HG03558 (cell line): ENCODE results near the gene MED16.

ENCODE experiments used
- ATAC-seq: cut with Tn5 transposase; IDR thresholded peaks from one replicate; pipeline ENCODE4 v1.9.1; 2021; ENCODE audit warnings: moderate number of reproducible peaks; ENCODE audit not compliant: unreplicated experiment; ENCODE audit errors: extremely low read depth

MED16 gene

DNA sequence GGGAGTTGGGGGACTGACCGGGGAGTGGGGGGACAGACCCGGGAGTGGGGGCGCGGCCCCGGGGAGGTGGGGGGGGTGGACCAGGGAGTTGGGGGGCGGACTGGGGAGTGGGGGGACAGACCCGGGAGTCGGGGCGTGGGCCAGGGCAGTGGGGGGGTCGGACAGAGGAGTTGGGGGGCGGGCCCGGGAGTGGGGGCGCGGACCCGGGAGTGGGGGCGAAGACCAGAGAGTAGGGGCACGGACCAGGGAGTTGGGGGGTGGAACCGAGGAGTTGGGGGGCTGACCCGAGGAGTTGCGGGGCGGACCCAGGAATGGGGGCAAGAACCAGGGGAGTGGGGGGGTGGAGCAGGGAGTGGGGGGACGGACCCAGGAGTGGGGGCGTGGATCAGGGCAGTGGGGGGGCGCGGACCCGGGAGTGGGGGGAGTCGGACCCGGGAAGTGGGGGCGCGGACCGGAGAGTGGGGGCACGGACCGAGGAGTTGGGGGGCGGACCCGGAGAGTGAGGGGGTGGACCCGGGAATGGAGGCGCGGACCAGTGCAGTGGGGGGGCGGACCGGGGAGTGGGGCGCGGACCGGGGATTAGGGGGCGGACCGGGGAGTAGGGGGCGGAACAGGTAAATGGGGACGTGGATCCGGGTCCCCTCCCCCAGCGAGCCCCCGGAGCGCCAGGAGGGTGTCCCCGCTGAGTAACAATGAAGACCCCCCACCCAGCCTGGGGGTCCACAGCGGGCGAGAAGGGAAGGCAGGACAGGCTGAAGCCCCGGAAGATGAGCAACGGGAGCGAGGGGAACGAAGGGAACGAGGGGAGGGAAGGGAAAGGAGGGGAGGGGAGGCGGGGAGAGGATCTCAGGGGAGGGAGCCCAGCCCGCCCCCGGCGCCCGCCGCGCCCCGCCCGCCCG is 19.4 kb upstream of the MED16 start:
- ATAC-seq: no peak

DNA sequence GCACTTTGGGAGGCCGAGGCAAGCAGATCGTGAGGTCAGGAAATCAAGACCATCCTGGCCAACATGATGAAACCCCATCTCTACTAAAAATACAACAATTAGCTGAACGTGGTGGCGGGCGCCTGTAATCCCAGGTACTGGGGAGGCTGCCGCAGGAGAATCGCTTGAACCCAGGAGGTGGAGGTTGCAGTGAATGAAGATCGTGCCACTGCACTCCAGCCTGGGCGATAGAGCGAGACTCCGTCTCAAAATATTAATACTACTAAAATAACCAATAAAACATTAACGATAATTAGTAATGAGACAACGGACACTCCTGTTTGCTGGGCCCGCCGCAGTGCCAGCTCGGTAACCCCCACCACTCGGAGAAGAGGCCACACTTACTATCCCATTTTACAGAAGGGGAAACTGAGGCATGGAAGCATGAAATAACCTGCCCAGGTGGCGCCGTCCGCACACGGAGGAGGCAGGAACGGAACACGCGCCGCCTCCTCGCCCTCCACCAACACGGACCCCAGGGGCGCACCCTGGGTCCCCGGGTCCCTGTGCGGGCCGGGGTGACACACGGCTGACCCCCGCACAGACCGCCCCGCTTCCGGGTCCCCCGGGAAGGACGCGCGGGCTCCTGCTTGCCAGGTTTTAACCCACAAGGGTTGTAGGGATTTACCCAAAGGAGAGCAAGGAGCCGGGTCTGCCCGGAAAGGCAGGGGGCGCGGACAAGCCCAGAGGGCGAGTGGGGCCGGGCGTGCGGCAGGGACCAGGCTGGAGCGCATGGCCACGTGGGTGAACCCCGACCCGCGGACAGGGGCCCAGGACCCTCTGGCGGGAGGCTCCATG is 18.4 kb upstream of the MED16 start:
- no peak for ATAC-seq

- no peak for ATAC-seq
These were observed 14.3 kb upstream of the MED16 start for GRCh38 chr19:907183-907853.

GRCh38 chr19:906480-906879 is 13.5 kb upstream of the MED16 start:
- no peak for ATAC-seq

GRCh38 chr19:904545-904944 is 11.6 kb upstream of the MED16 start:
- ATAC-seq: no peak

GRCh38 chr19:903266-903797 is 10.3 kb upstream of the MED16 start:
- ATAC-seq: no peak

DNA sequence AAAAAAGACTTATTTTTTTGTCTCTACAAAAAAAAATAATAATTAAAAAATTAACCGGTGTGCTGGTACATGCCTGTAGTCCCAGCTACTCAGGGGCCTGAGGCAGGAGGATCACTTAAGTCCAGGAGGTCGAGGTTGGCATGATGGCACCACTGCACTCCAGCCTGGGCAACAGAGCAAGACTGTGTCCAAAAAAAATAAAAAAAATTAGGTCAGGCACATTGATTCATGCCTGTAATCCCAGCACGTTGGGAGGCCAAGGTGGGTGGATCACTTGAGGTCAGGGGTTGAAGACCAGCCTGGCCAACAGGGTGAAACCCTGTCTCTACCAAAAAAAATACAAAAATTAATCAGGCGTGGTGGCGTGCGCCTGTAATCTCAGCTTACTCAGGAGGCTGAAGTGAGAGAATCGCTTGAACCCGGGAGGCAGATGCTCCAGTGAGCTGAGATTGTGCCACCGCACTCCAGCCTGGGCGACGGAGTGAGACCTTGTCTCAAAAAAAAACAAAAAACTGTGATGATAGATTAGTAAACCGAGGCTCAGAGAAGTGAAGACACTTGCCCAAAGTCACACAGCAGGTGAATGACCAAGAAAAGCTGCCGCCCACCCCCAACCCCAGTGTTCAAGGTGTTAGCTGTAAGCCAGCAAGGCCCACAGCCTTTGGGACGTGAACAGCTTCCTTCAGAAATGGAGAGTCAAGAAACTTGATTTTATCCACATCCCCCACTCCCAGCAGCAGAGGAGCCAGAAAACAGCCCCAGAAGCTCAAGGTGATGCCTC is 9.6 kb upstream of the MED16 start:
- ATAC-seq: no peak

GRCh38 chr19:902093-902370 is 9.0 kb upstream of the MED16 start:
- ATAC-seq: no peak

GRCh38 chr19:901216-902092 is 8.5 kb upstream of the MED16 start:
- ATAC-seq: no peak

DNA sequence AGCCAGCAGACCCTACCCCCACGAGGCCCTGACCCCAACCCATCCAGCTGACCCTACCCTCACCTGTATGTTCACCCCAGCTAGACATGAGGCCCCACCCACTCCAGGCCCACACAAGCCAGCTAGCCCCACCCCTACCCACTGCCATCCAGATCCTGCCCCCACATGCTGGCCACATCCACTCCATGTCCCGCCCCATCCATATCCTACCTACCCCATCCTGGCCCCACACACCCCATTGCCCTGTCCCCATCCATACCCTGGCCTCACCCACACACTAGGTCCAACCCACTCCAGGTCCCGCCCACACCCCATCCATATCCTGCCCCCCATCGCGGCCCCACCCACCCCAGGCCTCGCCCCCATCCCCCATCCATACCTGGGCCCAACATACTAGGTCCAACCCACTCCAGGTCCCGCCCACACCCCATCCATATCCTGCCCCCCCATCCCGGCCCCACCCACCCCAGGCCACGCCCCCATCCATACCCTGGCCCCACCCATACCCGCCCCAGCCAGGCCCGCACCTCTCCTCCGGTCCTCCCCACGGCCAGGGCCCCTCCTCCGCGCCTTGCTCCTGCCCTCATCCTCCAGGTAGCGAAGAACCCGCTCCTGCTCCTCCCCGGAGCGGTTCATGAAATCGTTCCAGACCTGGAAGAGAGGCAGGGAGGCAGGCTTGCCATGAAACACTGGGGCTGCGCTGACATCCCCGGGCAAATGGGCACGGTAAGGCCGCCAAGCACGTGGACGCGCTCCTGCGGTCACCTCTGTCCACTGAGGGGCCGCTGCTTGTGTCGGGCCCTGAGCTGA is 7.5 kb upstream of the MED16 start:
- no peak for ATAC-seq

DNA sequence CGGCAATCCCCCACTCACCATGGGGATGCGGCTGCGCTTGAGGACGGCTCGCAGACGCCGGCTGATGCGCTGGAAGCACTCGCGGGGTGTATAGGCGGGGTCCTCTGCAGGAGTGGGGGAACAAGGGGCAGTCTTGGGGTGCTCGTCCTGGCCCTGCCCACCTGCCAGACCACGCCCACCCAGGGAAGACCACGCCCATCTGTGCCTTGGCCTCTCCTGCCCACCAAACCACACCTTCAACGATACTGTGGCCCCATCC is 7.0 kb upstream of the MED16 start:
- ATAC-seq: no peak

DNA sequence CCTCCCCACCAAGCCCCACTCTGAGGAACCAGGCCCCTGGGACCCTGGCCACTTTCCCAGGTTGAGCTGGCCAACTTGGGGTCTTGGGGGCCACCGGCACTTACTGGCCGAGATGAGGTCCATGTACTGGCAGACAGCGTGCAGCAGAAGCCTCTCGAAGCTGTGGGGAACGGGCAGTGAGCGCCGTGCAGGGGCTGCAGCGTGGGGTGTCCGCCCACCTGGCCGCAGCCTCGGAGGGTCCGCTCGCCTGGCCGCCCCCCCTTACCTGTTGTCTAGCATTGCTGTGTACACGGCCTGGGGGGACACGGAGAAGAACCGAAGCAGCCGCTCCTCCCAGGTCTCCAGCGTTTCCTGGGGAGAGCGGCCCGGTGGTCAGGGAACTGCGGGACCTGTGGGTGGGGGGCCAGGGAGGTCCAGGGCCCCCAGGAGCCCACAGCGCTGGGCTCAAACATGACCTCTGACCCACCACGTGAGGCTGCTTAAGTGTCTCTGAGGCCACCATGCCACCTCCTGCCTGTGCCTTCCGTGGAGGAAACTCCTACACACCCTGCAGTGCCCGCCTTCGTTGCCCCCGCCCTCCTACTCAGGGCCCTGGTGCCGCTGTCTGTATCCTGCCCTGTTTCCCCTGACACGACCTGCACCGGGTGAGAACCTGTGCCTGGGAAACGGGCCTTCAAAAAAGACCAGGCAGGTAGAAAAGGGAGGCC is 6.5 kb upstream of the MED16 start:
- ATAC-seq: no peak

DNA sequence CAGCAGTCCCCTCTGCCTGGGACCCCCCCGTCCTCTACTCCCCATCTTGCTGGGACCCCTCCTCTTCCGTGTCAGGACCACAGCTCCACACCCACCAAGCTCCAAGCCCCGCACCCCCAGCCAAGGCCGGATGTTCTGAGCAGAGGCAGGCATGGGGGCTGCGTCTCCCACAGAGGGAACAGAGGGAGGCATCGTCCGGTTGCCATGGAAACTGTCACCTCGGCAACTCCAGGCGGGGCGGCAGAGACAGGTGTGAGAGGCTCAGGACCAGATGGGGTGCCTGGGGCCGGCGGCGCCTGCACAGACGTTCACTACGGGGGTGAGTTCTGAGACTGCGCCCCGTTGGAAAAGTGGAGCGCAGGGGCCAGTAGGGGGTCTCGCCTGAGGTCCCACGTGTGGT is 5.7 kb upstream of the MED16 start:
- no peak for ATAC-seq

- ATAC-seq: no peak
These were observed 4.6 kb upstream of the MED16 start for GRCh38 chr19:897442-898039.

DNA sequence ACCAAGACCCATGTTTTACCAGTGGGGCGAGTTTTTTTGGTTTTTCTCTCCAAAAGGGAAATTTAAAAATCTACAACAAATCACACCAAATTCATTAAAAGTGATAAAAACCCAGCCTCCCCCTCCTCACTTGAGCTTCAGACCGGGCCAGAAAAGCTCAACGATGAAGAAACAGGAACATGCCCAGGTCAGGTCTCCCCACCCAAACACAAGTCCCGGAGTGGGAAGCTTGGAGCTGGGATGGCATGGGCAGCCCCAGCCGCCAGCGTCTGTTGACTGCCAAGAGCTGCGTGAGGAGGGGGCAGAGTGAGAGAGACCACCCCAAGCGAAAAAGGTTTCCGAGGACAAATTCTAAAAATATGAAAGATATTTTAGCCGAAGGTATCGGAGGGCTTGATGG is 4.0 kb upstream of the MED16 start:
- no peak for ATAC-seq

DNA sequence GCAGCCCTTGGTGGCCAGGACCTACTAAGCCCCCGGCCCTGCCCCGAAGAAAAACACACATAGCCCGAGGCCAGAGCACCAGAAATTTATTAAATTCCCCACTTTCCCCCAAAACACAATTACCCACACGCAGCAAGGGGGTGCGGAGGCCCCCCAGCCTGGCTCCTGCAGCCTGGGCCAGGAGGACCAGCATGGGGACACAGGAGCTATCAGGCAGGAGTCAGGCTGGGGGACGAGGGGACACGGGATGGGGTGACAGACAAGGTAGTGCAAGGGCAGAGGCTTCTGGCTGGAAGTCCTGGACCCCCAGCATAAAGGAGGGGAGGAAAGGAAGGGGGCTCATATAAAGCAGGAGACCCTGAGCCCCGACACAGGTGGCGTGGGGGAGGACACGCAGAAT is 3.4 kb upstream of the MED16 start:
- ATAC-seq: no peak

GRCh38 chr19:892243-892893 is 619 bp downstream of the MED16 start:
- ATAC-seq: no peak
